HG02642 (cell line): ENCODE measurements around the gene FOXP2.
"Not testable (repeated sequence)": the region's sequence is repeated elsewhere in the genome, so short reads cannot be mapped to it uniquely, and the experiment has no call there.

ENCODE experiments used
- ATAC-seq: cut with Tn5 transposase; IDR thresholded peaks from one replicate; pipeline ENCODE4 v1.9.1; 2021; ENCODE audit warnings: mild to moderate bottlenecking; ENCODE audit not compliant: unreplicated experiment, poor library complexity

The FOXP2 gene

GRCh38 chr7:114488696-114489095 lies 74.1 kb downstream of the FOXP2 start:
- ATAC-seq: no peak

- ATAC-seq: not testable (repeated sequence)
Measured at GRCh38 chr7:114497491-114497890, 82.9 kb downstream of the FOXP2 start.

GRCh38 chr7:114502454-114503254 lies 88.0 kb downstream of the FOXP2 start:
- no peak for ATAC-seq

GRCh38 chr7:114504586-114504985 lies 90.0 kb downstream of the FOXP2 start:
- no peak for ATAC-seq

GRCh38 chr7:114507381-114507780 lies 92.8 kb downstream of the FOXP2 start:
- no peak for ATAC-seq

- ATAC-seq: no peak
Measured at GRCh38 chr7:114508086-114508485, 93.5 kb downstream of the FOXP2 start.

GRCh38 chr7:114510824-114511223 lies 96.2 kb downstream of the FOXP2 start:
- ATAC-seq: not testable (repeated sequence)

GRCh38 chr7:114519240-114519639 lies 104.6 kb downstream of the FOXP2 start:
- no peak for ATAC-seq

GRCh38 chr7:114522081-114522480 lies 107.5 kb downstream of the FOXP2 start:
- no peak for ATAC-seq

GRCh38 chr7:114527589-114527988 lies 113.0 kb downstream of the FOXP2 start:
- no peak for ATAC-seq

- ATAC-seq: no peak
Measured at GRCh38 chr7:114530057-114530611, 115.5 kb downstream of the FOXP2 start.

GRCh38 chr7:114531326-114531725 lies 116.7 kb downstream of the FOXP2 start:
- no peak for ATAC-seq

- ATAC-seq: no peak
Measured at GRCh38 chr7:114533131-114533530, 118.5 kb downstream of the FOXP2 start.

GRCh38 chr7:114534953-114535352 lies 120.3 kb downstream of the FOXP2 start:
- no peak for ATAC-seq

GRCh38 chr7:114539575-114539974 lies 125.0 kb downstream of the FOXP2 start:
- no peak for ATAC-seq

GRCh38 chr7:114540291-114540690 lies 125.7 kb downstream of the FOXP2 start:
- no peak for ATAC-seq

- not testable (repeated sequence) for ATAC-seq
Measured at GRCh38 chr7:114547346-114547745, 132.7 kb downstream of the FOXP2 start.

GRCh38 chr7:114548081-114548980 lies 133.7 kb downstream of the FOXP2 start:
- no peak for ATAC-seq

- ATAC-seq: peak; percentile 64
Measured at GRCh38 chr7:114554781-114555537, 140.3 kb downstream of the FOXP2 start.

- ATAC-seq: no peak
Measured at GRCh38 chr7:114567416-114567815, 152.8 kb downstream of the FOXP2 start.
